IMR-90 (cell line): Measurements from ENCODE around the gene TMEM127.

Experiments used
- POLR2A ChIP-seq: IDR thresholded peaks from 2 replicates; pipeline ENCODE4 v1.6.1; 2012; ENCODE audit warnings: mild to moderate bottlenecking, low read depth, low read length
- RFX5 ChIP-seq: IDR thresholded peaks from 2 replicates; pipeline ENCODE4 v1.8.0; 2012; ENCODE audit warnings: low read depth, mild to moderate bottlenecking, low read length, moderate library complexity
- TF ChIP-seq, protein P1 (sequence below): conservative IDR thresholded peaks from 2 replicates; pipeline ENCODE4 v1.5.1; 2012; ENCODE audit warnings: mild to moderate bottlenecking, low read depth, low read length, improper control_type of control experiment

DNA sequence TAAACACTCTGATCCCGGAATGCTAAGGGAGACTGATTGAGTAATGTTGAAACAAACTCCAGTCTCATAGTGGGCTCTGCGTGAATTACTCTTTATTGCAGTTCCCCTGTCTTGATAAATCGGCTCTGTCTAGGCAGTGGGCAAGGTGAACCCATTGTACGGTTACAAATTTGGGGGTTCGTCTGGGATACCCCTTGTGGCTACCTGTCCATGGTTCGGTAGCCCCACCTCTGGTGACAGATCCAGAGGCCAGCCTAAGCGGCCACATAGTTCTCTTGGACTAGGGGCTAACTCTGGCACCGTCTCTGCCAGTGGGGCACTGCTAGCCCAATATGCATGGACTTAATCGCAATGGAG, 56.1 kb downstream of the TMEM127 start:
- TF ChIP-seq, protein P1, sequence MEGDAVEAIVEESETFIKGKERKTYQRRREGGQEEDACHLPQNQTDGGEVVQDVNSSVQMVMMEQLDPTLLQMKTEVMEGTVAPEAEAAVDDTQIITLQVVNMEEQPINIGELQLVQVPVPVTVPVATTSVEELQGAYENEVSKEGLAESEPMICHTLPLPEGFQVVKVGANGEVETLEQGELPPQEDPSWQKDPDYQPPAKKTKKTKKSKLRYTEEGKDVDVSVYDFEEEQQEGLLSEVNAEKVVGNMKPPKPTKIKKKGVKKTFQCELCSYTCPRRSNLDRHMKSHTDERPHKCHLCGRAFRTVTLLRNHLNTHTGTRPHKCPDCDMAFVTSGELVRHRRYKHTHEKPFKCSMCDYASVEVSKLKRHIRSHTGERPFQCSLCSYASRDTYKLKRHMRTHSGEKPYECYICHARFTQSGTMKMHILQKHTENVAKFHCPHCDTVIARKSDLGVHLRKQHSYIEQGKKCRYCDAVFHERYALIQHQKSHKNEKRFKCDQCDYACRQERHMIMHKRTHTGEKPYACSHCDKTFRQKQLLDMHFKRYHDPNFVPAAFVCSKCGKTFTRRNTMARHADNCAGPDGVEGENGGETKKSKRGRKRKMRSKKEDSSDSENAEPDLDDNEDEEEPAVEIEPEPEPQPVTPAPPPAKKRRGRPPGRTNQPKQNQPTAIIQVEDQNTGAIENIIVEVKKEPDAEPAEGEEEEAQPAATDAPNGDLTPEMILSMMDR: no peak
- TF ChIP-seq RFX5 (no peak), POLR2A (no peak)
